Neural progenitor cell (in vitro differentiated cells): ENCODE data around the gene TMCO4. TPM values are rescaled to one million over a fixed set of nuclear protein-coding genes. Genes with fewer than 3 reads are reported as not detected.

Source experiments
- DNase-seq: peaks from one replicate; pipeline ENCODE4 v3.0.0-alpha.2; 2016; ENCODE audit warnings: low spot score
- H2AFZ ChIP-seq: fragments of 200-600 bp; sonication (generic); replicated peaks from 2 replicates; pipeline ENCODE4 v1.6.1; 2016; ENCODE audit warnings: antibody characterized with exemption
- H3F3A ChIP-seq: fragments of 200-600 bp; sonication (generic); 2 replicates; pipeline ENCODE4 v1.6.1; 2016; ENCODE audit warnings: antibody characterized with exemption, low read depth
- H3K27ac ChIP-seq: fragments of 200-600 bp; sonication (generic); 2 replicates; pipeline ENCODE4 v1.5.1; 2016; ENCODE audit warnings: mild to moderate bottlenecking
- H3K27me3 ChIP-seq: fragments of 200-600 bp; sonication (generic); 2 replicates; pipeline ENCODE4 v1.6.1; 2016; ENCODE audit warnings: mild to moderate bottlenecking, moderate library complexity
- H3K36me3 ChIP-seq: fragments of 200-600 bp; sonication (generic); 2 replicates; pipeline ENCODE4 v1.5.1; 2016
- H3K4me1 ChIP-seq: fragments of 200-600 bp; sonication (generic); 2 replicates; pipeline ENCODE4 v1.6.1; 2016; ENCODE audit warnings: mixed run types
- H3K4me2 ChIP-seq: fragments of 200-600 bp; sonication (generic); 2 replicates; pipeline ENCODE4 v1.6.1; 2016
- H3K4me3 ChIP-seq: fragments of 200-600 bp; sonication (generic); 2 replicates; pipeline ENCODE4 v1.5.1; 2016
- H3K79me2 ChIP-seq: fragments of 200-600 bp; sonication (generic); 2 replicates; pipeline ENCODE4 v1.6.1; 2016; ENCODE audit warnings: low read depth
- H3K9ac ChIP-seq: fragments of 200-600 bp; sonication (generic); 2 replicates; pipeline ENCODE4 v1.6.1; 2016
- H3K9me3 ChIP-seq: fragments of 200-600 bp; sonication (generic); 2 replicates; pipeline ENCODE4 v1.5.1; 2016; ENCODE audit warnings: low read depth
- H4K20me1 ChIP-seq: fragments of 200-600 bp; sonication (generic); 2 replicates; pipeline ENCODE4 v1.6.1; 2016; ENCODE audit warnings: low read depth
- H3K27ac Mint-ChIP-seq: 3 replicates; pipeline ENCODE4 v1.8.0; 2021; ENCODE audit warnings: mixed read lengths
- H3K27me3 Mint-ChIP-seq: 2 replicates; pipeline ENCODE4 v1.8.0; 2022; ENCODE audit warnings: low read depth, mild to moderate bottlenecking, inconsistent platforms, moderate library complexity, mixed read lengths; ENCODE audit not compliant: insufficient read depth
- H3K36me3 Mint-ChIP-seq: 3 replicates; pipeline ENCODE4 v1.8.0; 2021; ENCODE audit warnings: mixed read lengths
- H3K4me1 Mint-ChIP-seq: 3 replicates; pipeline ENCODE4 v1.8.0; 2021; ENCODE audit warnings: mixed read lengths
- H3K4me3 Mint-ChIP-seq: 3 replicates; pipeline ENCODE4 v1.8.0; 2021; ENCODE audit warnings: mild to moderate bottlenecking, moderate library complexity, mixed read lengths
- H3K9me3 Mint-ChIP-seq: 3 replicates; pipeline ENCODE4 v1.8.0; 2020; ENCODE audit warnings: mixed read lengths
- EZH2 ChIP-seq: fragments of 200-600 bp; sonication (generic); IDR thresholded peaks from 2 replicates; pipeline ENCODE4 v1.6.1; 2017; ENCODE audit warnings: antibody characterized with exemption, mild to moderate bottlenecking, moderate library complexity
- EZH2phosphoT487 ChIP-seq: fragments of 200-600 bp; sonication (generic); IDR thresholded peaks from 2 replicates; pipeline ENCODE4 v1.6.1; 2017; ENCODE audit warnings: antibody characterized with exemption
- total RNA-seq: library from RNA; depleted of rRNA; stranded (reverse); fragments of >200 nt; gene quantifications from 2 replicates; pipeline ENCODE4 v1.2.3, GENCODE V29; 2015; ENCODE audit warnings: low replicate concordance
- TF ChIP-seq, protein P1 (sequence below): fragments of 200-600 bp; sonication (generic); IDR thresholded peaks from 2 replicates; pipeline ENCODE4 v1.5.1; 2017; ENCODE audit warnings: antibody characterized with exemption, mild to moderate bottlenecking

Gene TMCO4
- total RNA-seq, 1 donor from 2014 or later: 0.30 TPM

DNA sequence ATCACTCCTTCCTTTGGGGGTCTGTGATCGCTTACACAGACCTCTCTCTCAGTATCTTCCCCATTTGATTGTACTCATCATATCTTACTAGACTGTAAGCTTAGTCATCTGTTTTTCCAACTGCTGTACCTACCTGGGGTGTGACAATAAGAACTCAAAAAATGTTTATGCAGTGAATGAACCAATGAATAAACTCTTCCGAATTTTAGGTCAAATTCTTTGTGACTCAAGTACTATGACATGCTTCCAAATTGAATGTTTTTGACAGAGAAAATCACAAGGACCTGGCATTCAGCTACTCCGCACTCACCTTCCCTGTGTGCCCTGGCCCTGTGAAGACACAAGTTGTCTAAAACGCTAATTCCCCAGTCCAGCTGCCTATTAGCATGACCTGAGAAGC lies 42.1 kb downstream of the TMCO4 start:
- Histone ChIP-seq H3K79me2 (no peaks in the 10 kb centered on the region), H3K36me3 (no peaks in the 10 kb centered on the region), H2AFZ (no peak overlapping the region), H3F3A (no peaks in the 10 kb centered on the region), H3K27me3 (no peaks in the 10 kb centered on the region), H3K9ac (no peak overlapping the region), H3K4me1 (no peaks in the 10 kb centered on the region), H3K4me3 (no peak overlapping the region), H3K4me2 (no peak overlapping the region), H4K20me1 (no peaks in the 10 kb centered on the region), H3K9me3 (no peaks in the 10 kb centered on the region), H3K27ac (no peak overlapping the region)
- no peak overlapping the region for H3K27ac Mint-ChIP-seq
- H3K27me3 Mint-ChIP-seq: peaks cover 16% of the 10 kb centered on the region
- DNase-seq: no peak
- no peak for TF ChIP-seq EZH2
- TF ChIP-seq EZH2phosphoT487: no peak
- TF ChIP-seq, protein P1, sequence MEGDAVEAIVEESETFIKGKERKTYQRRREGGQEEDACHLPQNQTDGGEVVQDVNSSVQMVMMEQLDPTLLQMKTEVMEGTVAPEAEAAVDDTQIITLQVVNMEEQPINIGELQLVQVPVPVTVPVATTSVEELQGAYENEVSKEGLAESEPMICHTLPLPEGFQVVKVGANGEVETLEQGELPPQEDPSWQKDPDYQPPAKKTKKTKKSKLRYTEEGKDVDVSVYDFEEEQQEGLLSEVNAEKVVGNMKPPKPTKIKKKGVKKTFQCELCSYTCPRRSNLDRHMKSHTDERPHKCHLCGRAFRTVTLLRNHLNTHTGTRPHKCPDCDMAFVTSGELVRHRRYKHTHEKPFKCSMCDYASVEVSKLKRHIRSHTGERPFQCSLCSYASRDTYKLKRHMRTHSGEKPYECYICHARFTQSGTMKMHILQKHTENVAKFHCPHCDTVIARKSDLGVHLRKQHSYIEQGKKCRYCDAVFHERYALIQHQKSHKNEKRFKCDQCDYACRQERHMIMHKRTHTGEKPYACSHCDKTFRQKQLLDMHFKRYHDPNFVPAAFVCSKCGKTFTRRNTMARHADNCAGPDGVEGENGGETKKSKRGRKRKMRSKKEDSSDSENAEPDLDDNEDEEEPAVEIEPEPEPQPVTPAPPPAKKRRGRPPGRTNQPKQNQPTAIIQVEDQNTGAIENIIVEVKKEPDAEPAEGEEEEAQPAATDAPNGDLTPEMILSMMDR: no peak
- peaks cover 6% of the 10 kb centered on the region for H3K4me1 Mint-ChIP-seq
- H3K4me3 Mint-ChIP-seq: no peak overlapping the region
- H3K36me3 Mint-ChIP-seq: no peaks in the 10 kb centered on the region
- no peaks in the 10 kb centered on the region for H3K9me3 Mint-ChIP-seq

- H3K4me2 ChIP-seq: no peak overlapping the region
- H3K79me2 ChIP-seq: no peaks in the 10 kb centered on the region
- no peaks in the 10 kb centered on the region for H3K4me1 ChIP-seq
- no peaks in the 10 kb centered on the region for H4K20me1 ChIP-seq
- no peaks in the 10 kb centered on the region for H3K27me3 ChIP-seq
- H3K27ac ChIP-seq: no peak overlapping the region
- peaks cover 10% of the 10 kb centered on the region for H3K4me1 Mint-ChIP-seq
- DNase-seq: no peak
- peaks cover 14% of the 10 kb centered on the region for H3K27me3 Mint-ChIP-seq
- no peak overlapping the region for H3K4me3 ChIP-seq
- no peak overlapping the region for H2AFZ ChIP-seq
- no peak overlapping the region for H3K27ac Mint-ChIP-seq
- TF ChIP-seq EZH2 (no peak), EZH2phosphoT487 (no peak)
- TF ChIP-seq, protein P1: no peak
- H3K36me3 Mint-ChIP-seq: no peaks in the 10 kb centered on the region
- H3K9ac ChIP-seq: no peak overlapping the region
- H3K4me3 Mint-ChIP-seq: no peak overlapping the region
- H3K9me3 Mint-ChIP-seq: no peaks in the 10 kb centered on the region
- H3K36me3 ChIP-seq: no peaks in the 10 kb centered on the region
- H3F3A ChIP-seq: no peaks in the 10 kb centered on the region
- H3K9me3 ChIP-seq: no peaks in the 10 kb centered on the region
These were observed 43.2 kb downstream of the TMCO4 start for GRCh38 chr1:19756480-19756879.

DNA sequence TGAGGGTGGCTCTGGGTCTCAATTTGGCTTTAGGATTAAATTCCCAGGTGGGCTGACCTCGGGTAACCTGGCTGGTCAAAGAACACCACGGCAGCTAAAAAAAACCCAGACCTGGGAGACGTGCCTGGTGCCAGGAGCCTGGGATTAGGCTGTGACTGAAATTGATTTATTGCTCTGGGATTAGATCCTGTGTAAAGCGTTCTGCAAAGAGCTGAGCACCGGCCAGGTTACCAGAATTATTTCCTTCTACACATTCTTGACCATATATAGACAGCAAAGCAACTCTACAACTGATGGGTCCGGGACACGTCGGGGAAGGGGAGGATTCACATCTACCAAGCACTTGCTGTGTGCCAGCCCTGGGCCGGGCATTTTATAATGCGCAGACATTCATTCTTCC lies 45.2 kb downstream of the TMCO4 start:
- Mint-ChIP-seq H3K4me3 (no peak overlapping the region), H3K36me3 (no peaks in the 10 kb centered on the region), H3K9me3 (no peaks in the 10 kb centered on the region), H3K27ac (no peak overlapping the region), H3K4me1 (peaks cover 10% of the 10 kb centered on the region), H3K27me3 (peaks cover 18% of the 10 kb centered on the region)
- no peak overlapping the region for H3K4me3 ChIP-seq
- TF ChIP-seq EZH2phosphoT487 (no peak), EZH2 (no peak)
- TF ChIP-seq, protein P1: no peak
- H4K20me1 ChIP-seq: no peaks in the 10 kb centered on the region
- no peaks in the 10 kb centered on the region for H3F3A ChIP-seq
- H3K79me2 ChIP-seq: no peaks in the 10 kb centered on the region
- no peaks in the 10 kb centered on the region for H3K27me3 ChIP-seq
- no peak overlapping the region for H2AFZ ChIP-seq
- no peak for DNase-seq
- H3K36me3 ChIP-seq: no peaks in the 10 kb centered on the region
- H3K9ac ChIP-seq: no peak overlapping the region
- no peak overlapping the region for H3K27ac ChIP-seq
- no peaks in the 10 kb centered on the region for H3K4me1 ChIP-seq
- H3K4me2 ChIP-seq: no peak overlapping the region
- no peaks in the 10 kb centered on the region for H3K9me3 ChIP-seq
